Subcutaneous adipose tissue (tissue), 4 donors: Measurements from ENCODE around the gene WDR72. TPM values are rescaled to one million over a fixed set of nuclear protein-coding genes. Genes with fewer than 3 reads are reported as not detected.

ENCODE experiments used
- CTCF ChIP-seq: fragments of 450-650 bp; IDR thresholded peaks from one replicate; pipeline ENCODE4 v1.5.1; 2016; ENCODE audit warnings: low read depth, mild to moderate bottlenecking, control low read depth, antibody characterized with exemption, moderate library complexity
- total RNA-seq, 4 donors: library from RNA; depleted of rRNA; stranded (reverse); fragments of >200 nt; gene quantifications; one replicate each; pipeline ENCODE4 v1.1.0, GENCODE V29; 2016

WDR72 gene
- total RNA-seq: not detected

GRCh38 chr15:53759411-53759931, at the start of gene WDR72:
TSS of gene WDR72 (minus strand) at chr15:53759663. CDS start at chr15:53733149, 26,514 bp downstream.
- TF ChIP-seq CTCF: no peak

- no peak for TF ChIP-seq CTCF
Observed at GRCh38 chr15:53808058-53808706, 48.7 kb upstream of the WDR72 start.

GRCh38 chr15:53807501-53807900, 48.0 kb upstream of the WDR72 start:
- TF ChIP-seq CTCF: no peak

- TF ChIP-seq CTCF: no peak
Observed at GRCh38 chr15:53802672-53803071, 43.2 kb upstream of the WDR72 start.

- no peak for TF ChIP-seq CTCF
Observed at GRCh38 chr15:53791581-53791980, 32.1 kb upstream of the WDR72 start.

GRCh38 chr15:53789654-53790375, 30.4 kb upstream of the WDR72 start:
- no peak for TF ChIP-seq CTCF

- TF ChIP-seq CTCF: no peak
Observed at GRCh38 chr15:53786401-53786800, 26.9 kb upstream of the WDR72 start.
